HCT116 (cell line): ENCODE measurements around the gene UXT. TPM values are rescaled to one million over a fixed set of nuclear protein-coding genes. Genes with fewer than 3 reads are reported as not detected.

Experiments
- ATAC-seq: fragments of 200-7000 bp; cut with Tn5 transposase; 2 replicates; pipeline ENCODE4 v1.9.1; 2020; ENCODE audit warnings: mild to moderate bottlenecking, moderate library complexity
- BruUV-seq: library from RNA; stranded (reverse); fragments of 400-500 nt; replicated peaks from 2 replicates; lab custom pipeline; 2021; lab: Mats Ljungman, UMichigan
- CTCF ChIA-PET: fragments of 300-600 bp; sonication (Branson Sonifier 250); formaldehyde crosslinking; loops from one replicate; lab custom pipeline; 2021; ENCODE audit warnings: antibody characterized with exemption; lab: Charles Lee
- POLR2A ChIA-PET: fragments of 300-600, 350-600 bp; sonication (Branson Sonifier 250); formaldehyde crosslinking; loops from one replicate; lab custom pipeline; 2021; ENCODE audit warnings: antibody characterized with exemption; lab: Charles Lee
- RAD21 ChIA-PET, 2 experiments: fragments of 300-600 bp; sonication (Branson Sonifier 250); formaldehyde crosslinking; loops; one replicate each; lab custom pipeline; 2023; ENCODE audit warnings: low total read pairs in 2 of 2; ENCODE audit not compliant: uncharacterized antibody in 2 of 2, unreplicated experiment in 2 of 2, low non-redundant PET in 1 of 2; lab: Charles Lee
- DNase-seq: peaks from one replicate; pipeline ENCODE4 v3.0.0-alpha.2; 2010; ENCODE audit warnings: low read depth, low spot score
- H2AFZ ChIP-seq: fragments of 200-600 bp; shearing (Covaris generic), sonication (generic); 2 replicates; pipeline ENCODE4 v1.6.1; 2017; ENCODE audit warnings: low read depth, mixed run types, mixed read lengths, antibody characterized with exemption, low read length; ENCODE audit not compliant: poor library complexity, severe bottlenecking
- H3K27ac ChIP-seq: 2 replicates; pipeline ENCODE4 v1.5.1; 2012; ENCODE audit warnings: low read depth, low read length
- H3K27me3 ChIP-seq: fragments of 200-600 bp; sonication (generic); 2 replicates; pipeline ENCODE4 v1.6.1; 2016; ENCODE audit warnings: mixed run types, low read length, mixed read lengths; ENCODE audit not compliant: insufficient read depth
- H3K36me3 ChIP-seq, 2 experiments: fragments of 200-500 bp in 1 of 2; fragments of 200-600 bp in 1 of 2; sonication (Bioruptor generic) in 1 of 2; sonication (generic) in 1 of 2; 2 replicates each; pipeline versions ENCODE4 v1.5.1 to v1.6.1; 2014 to 2016; ENCODE audit warnings: low read length in 2 of 2, inconsistent platforms in 1 of 2, mixed read lengths in 1 of 2, mixed run types in 1 of 2; ENCODE audit not compliant: insufficient read depth in 2 of 2, control insufficient read depth in 1 of 2
- H3K4me1 ChIP-seq, 2 experiments: fragments of 200-600 bp in 1 of 2; sonication (generic) in 1 of 2; 2 replicates each; pipeline versions ENCODE4 v1.5.1 to v1.6.1; 2012 to 2017; ENCODE audit warnings: low read length in 2 of 2, inconsistent platforms in 1 of 2, mild to moderate bottlenecking in 1 of 2, mixed read lengths in 1 of 2, mixed run types in 1 of 2, moderate library complexity in 1 of 2; ENCODE audit not compliant: insufficient read depth in 2 of 2, control insufficient read depth in 1 of 2
- H3K4me2 ChIP-seq: fragments of 200-600 bp; sonication (generic); 2 replicates; pipeline ENCODE4 v1.6.1; 2017; ENCODE audit warnings: mixed run types, low read length, mixed read lengths
- H3K4me3 ChIP-seq, 2 experiments: fragments of 200-600 bp in 1 of 2; sonication (generic) in 1 of 2; replicated peaks in 1 of 2; 2 replicates each; pipeline ENCODE4 v1.5.1; 2011 to 2016; ENCODE audit warnings: low read length in 2 of 2, control low read depth in 1 of 2, low read depth in 1 of 2, mild to moderate bottlenecking in 1 of 2, mixed read lengths in 1 of 2, mixed run types in 1 of 2
- H3K79me2 ChIP-seq: fragments of 200-600 bp; sonication (generic); 2 replicates; pipeline ENCODE4 v1.6.1; 2017; ENCODE audit warnings: mild to moderate bottlenecking, mixed run types, low read length, moderate library complexity, mixed read lengths; ENCODE audit not compliant: insufficient read depth
- H3K9ac ChIP-seq: fragments of 200-600 bp; sonication (generic); 2 replicates; pipeline ENCODE4 v1.6.1; 2016; ENCODE audit warnings: low read length, mixed read lengths
- H3K9me2 ChIP-seq: fragments of 200-600 bp; sonication (generic), shearing (Covaris generic); 2 replicates; pipeline ENCODE4 v1.6.1; 2017; ENCODE audit warnings: mixed run types, mild to moderate bottlenecking, moderate library complexity; ENCODE audit not compliant: insufficient read depth
- H3K9me3 ChIP-seq, 2 experiments: fragments of 200-500 bp in 1 of 2; fragments of 200-600 bp in 1 of 2; sonication (Bioruptor generic) in 1 of 2; sonication (generic) in 1 of 2; 2 replicates each; pipeline ENCODE4 v1.6.1; 2014 to 2017; ENCODE audit warnings: low read length in 2 of 2, mixed read lengths in 2 of 2, inconsistent platforms in 1 of 2, low read depth in 1 of 2, mild to moderate bottlenecking in 1 of 2, mixed run types in 1 of 2, moderate library complexity in 1 of 2; ENCODE audit not compliant: control insufficient read depth in 1 of 2, insufficient read depth in 1 of 2
- H4K20me1 ChIP-seq: fragments of 200-600 bp; sonication (generic), shearing (Covaris generic); 2 replicates; pipeline ENCODE4 v1.6.1; 2017; ENCODE audit warnings: mixed run types, mild to moderate bottlenecking, moderate library complexity; ENCODE audit not compliant: insufficient read depth
- CTCF ChIP-seq, 3 experiments: fragments of 200-600 bp in 1 of 3; sonication (generic) in 1 of 3; IDR thresholded peaks in 2 of 3; conservative IDR thresholded peaks in 1 of 3; 2 replicates each; pipeline ENCODE4 v1.5.1; 2012 to 2017; ENCODE audit warnings: low read depth in 2 of 3, low read length in 2 of 3, antibody characterized with exemption in 1 of 3, borderline replicate concordance in 1 of 3, control low read depth in 1 of 3, mild to moderate bottlenecking in 1 of 3, mixed read lengths in 1 of 3, mixed run types in 1 of 3, moderate library complexity in 1 of 3; ENCODE audit not compliant: insufficient read depth in 1 of 3
- RAD21 ChIP-seq: IDR thresholded peaks from 2 replicates; pipeline ENCODE4 v1.6.1; 2012; ENCODE audit warnings: low read depth, mild to moderate bottlenecking
- SIN3A ChIP-seq: IDR thresholded peaks from 2 replicates; pipeline ENCODE4 v1.6.1; 2012; ENCODE audit warnings: low read depth
- intact Hi-C: fragments of 100-400 bp; cut with micrococcal nuclease; formaldehyde crosslinking; loops from 2 replicates; pipeline ENCODE4 v1.10.0; 2022
- total RNA-seq: library from RNA; stranded (reverse); gene quantifications from one replicate; pipeline ENCODE4 v1.2.1, GENCODE V29; 2021; ENCODE audit not compliant: unreplicated experiment

The UXT gene
- total RNA-seq, 1 experiment from 2014 or later, result 106 TPM

GRCh38 chrX:47644557-47645091 is 14.4 kb downstream of the UXT start:
- ChIA-PET CTCF (no interaction called here), POLR2A (no interaction called here), RAD21 (no interaction called here)
- DNase-seq (no peak), ATAC-seq (peak; percentile 58; the same call in 1 of the 2 replicates)
- no TSS peak for BruUV-seq
- no peaks in the 10 kb centered on the region for H3K9me3 ChIP-seq
- no peak overlapping the region for H3K9ac ChIP-seq
- no peaks in the 10 kb centered on the region for H3K9me2 ChIP-seq
- peaks cover 4 to 7% of the 10 kb centered on the region in 2 experiments; a peak in 3 of 4 replicates for H3K36me3 ChIP-seq
- H3K27ac ChIP-seq, result no peak overlapping the region
- H3K27me3 ChIP-seq, result no peaks in the 10 kb centered on the region
- H3K4me1 ChIP-seq, result peaks cover 2 to 9% of the 10 kb centered on the region in 2 experiments; a peak in 3 of 4 replicates
- H2AFZ ChIP-seq, result no peak overlapping the region
- TF ChIP-seq RAD21, result no peak
- peak in 2 of 3 experiments; percentile 14 to 23; a peak in 1 of 6 replicates for TF ChIP-seq CTCF (IDR thresholded peaks at IDR 0.05 in 2 of 3, conservative IDR thresholded peaks at IDR 0.05 in 1 of 3; ENCODE audit: borderline replicate concordance in 1 of 3, insufficient read depth in 1 of 3, low read depth in 2 of 3, low read length in 2 of 3)
- no peak overlapping the region for H3K4me3 ChIP-seq
- peaks cover 35% of the 10 kb centered on the region for H3K79me2 ChIP-seq
- intact Hi-C loops, result loop anchor here (2.0 kb wide), 1 partner anchor 82 kb away; no protein-coding TSS in a partner anchor
- H3K4me2 ChIP-seq, result no peak overlapping the region
- no peaks in the 10 kb centered on the region for H4K20me1 ChIP-seq

- POLR2A ChIA-PET, result no interaction called here
- H3K4me3 ChIP-seq, result no peak overlapping the region
- no peaks in the 10 kb centered on the region for H3K27me3 ChIP-seq
- peak; percentile 29 to 36 (median 31); a peak in 3 of 6 replicates for TF ChIP-seq CTCF (IDR thresholded peaks at IDR 0.05 in 2 of 3, conservative IDR thresholded peaks at IDR 0.05 in 1 of 3; ENCODE audit: borderline replicate concordance in 1 of 3, insufficient read depth in 1 of 3, low read depth in 2 of 3, low read length in 2 of 3)
- peak; percentile 40 for TF ChIP-seq RAD21
- TF ChIP-seq SIN3A, result no peak
- peaks cover 28% of the 10 kb centered on the region for H3K79me2 ChIP-seq
- H3K9me3 ChIP-seq, result no peaks in the 10 kb centered on the region
- H3K4me2 ChIP-seq, result no peak overlapping the region
- BruUV-seq, result no TSS peak
- no peaks in the 10 kb centered on the region for H4K20me1 ChIP-seq
- DNase-seq, result no peak
- intact Hi-C loops, result loop anchor here (2.0 kb wide), 1 partner anchor 81 kb away; no protein-coding TSS in a partner anchor
- no peaks in the 10 kb centered on the region for H3K9me2 ChIP-seq
- peaks cover 4 to 7% of the 10 kb centered on the region in 2 experiments; a peak in 3 of 4 replicates for H3K36me3 ChIP-seq
- no peak overlapping the region for H3K9ac ChIP-seq
- peak; percentile 58 for ATAC-seq
- RAD21 ChIA-PET, result no interaction called here
- H3K27ac ChIP-seq, result no peak overlapping the region
- H3K4me1 ChIP-seq, result peaks cover 0 to 2% of the 10 kb centered on the region in 2 experiments; a peak in 3 of 4 replicates
- H2AFZ ChIP-seq, result no peak overlapping the region
- CTCF ChIA-PET, result no interaction called here
Observed at GRCh38 chrX:47643926-47644325, 15.1 kb downstream of the UXT start.
